GM21367 (cell line): ENCODE measurements around the gene VCL.
"Not testable (repeated sequence)": the region's sequence is repeated elsewhere in the genome, so short reads cannot be mapped to it uniquely, and the experiment has no call there.

Source experiments
- ATAC-seq: cut with Tn5 transposase; IDR thresholded peaks from one replicate; pipeline ENCODE4 v1.9.1; 2021; ENCODE audit not compliant: unreplicated experiment

The VCL gene

DNA sequence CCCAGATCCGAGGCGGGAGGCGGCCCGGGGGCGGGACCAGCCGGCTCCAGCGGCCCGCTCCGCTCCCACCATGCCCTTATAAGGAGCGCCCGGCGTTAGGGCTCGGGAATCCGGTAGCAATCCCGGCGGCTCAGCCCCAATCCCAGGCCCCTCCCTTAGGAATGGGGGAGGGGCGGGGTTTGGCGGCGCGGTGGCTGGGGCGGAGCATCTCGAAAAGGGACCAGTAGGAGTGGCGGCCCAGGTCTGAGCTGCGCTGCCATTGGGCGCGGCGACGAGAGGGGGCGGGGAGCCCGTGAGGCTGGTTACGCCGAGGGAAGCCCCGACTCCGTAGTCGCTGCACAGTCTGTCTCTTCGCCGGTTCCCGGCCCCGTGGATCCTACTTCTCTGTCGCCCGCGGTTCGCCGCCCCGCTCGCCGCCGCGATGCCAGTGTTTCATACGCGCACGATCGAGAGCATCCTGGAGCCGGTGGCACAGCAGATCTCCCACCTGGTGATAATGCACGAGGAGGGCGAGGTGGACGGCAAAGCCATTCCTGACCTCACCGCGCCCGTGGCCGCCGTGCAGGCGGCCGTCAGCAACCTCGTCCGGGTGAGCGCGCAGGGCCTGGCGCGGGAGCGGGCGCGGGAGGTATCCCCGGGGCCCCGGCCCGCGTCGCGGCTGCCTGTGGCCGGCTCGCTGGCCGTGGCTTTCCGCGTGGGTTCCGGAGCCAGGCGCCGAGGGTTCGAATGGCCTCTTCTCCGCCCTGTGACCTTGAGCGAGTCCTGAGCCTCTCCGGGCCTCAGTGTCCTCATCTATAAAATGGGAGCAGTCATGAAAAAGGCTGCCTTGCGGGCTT is at the start of gene VCL:
TSS of gene VCL (plus strand) at position 330 of the 836 bp plus-strand sequence. CDS start at position 422, 92 bp downstream.
- ATAC-seq, result peak; percentile 95

DNA sequence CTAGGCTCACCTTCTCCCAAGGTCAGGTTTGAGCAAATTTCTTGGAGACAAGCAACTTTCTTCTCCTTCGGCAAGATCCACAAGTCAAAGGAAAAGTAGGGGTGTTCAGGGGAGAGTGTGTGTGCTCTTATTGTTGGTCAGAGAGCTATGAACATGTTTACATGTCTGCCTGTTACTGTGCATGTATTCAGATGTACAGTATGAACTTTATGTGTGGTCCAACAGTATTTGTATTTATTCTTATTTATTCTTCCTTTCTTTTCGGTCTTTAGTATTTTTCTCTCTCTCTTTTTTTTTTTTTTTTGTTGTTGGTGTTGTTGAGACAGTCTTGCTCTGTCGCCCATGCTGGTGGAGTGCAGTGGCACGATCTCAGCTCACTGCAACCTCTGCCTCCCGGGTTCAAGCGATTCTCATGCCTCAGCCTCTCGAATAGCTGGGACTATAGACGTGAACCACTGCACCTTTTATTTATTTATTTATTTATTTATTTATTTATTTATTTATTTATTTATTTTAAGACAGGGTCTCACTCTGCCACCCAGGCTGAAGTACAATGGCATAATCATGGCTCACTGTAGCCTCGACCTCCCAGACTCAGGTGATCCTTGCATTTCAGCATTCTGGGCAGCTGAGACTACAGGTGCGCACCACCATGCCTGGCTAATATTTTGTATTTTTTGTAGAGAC is 48.8 kb upstream of the VCL start:
- ATAC-seq, result no peak

DNA sequence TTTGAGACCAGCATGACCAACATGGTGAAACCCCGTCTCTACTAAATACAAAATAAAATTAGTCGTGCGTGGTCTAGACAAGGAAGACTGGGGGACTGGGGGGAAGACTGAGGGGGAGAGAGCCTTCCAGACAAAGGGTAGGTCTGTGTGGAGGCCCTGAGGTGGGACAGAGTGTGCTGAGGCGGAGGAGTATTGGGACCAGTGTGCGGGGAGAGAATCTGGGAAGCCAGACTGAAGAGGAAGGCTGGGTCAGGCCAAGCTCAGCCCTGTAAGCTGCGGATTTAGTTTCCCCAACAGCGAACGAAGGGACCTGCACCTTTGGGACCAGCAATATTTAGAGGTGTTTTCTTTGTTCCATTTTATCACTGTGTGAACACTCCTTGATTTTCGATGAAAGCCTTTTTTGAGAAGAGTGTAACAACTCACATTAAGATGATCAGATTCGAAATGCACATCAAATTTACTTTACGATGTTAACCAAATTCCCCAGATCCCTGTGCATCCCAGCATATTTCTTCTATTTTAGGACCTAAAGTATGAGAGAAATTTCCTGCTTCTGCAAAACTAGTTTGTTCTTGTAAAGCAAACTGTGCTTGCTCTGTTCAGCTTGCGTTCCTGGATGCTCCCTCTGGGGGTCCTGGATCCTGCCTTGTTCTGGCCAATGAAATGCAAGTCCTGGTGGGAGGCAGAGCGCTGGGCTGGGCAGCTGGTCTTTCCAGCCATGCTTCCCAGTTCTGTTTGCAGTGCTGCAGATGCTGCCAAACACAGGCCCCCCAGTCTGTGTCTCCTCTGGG is 47.6 kb upstream of the VCL start:
- no peak for ATAC-seq

DNA sequence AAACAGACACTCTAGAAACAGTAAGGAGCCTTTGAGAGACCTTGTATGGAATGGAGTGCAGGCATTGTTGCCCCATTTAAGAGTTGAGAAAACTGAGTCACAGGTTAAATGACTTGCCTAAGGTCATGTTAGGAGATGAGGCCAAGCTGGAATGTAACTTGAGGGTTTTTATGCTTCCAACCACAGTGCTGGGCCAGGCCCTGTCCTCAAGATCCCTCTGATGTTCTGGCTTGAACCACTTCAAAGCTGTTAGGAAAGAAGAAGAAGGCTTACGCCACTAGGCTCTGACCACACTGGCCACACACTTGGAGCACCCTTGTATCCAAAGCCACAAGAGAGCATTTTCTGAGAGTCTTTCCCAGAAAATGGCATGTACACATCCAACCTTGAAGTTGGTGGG is 44.3 kb upstream of the VCL start:
- no peak for ATAC-seq

- ATAC-seq, result no peak
These were observed 43.2 kb upstream of the VCL start for GRCh38 chr10:73954737-73955136.

- no peak for ATAC-seq
These were observed 42.2 kb upstream of the VCL start for GRCh38 chr10:73955719-73956118.

DNA sequence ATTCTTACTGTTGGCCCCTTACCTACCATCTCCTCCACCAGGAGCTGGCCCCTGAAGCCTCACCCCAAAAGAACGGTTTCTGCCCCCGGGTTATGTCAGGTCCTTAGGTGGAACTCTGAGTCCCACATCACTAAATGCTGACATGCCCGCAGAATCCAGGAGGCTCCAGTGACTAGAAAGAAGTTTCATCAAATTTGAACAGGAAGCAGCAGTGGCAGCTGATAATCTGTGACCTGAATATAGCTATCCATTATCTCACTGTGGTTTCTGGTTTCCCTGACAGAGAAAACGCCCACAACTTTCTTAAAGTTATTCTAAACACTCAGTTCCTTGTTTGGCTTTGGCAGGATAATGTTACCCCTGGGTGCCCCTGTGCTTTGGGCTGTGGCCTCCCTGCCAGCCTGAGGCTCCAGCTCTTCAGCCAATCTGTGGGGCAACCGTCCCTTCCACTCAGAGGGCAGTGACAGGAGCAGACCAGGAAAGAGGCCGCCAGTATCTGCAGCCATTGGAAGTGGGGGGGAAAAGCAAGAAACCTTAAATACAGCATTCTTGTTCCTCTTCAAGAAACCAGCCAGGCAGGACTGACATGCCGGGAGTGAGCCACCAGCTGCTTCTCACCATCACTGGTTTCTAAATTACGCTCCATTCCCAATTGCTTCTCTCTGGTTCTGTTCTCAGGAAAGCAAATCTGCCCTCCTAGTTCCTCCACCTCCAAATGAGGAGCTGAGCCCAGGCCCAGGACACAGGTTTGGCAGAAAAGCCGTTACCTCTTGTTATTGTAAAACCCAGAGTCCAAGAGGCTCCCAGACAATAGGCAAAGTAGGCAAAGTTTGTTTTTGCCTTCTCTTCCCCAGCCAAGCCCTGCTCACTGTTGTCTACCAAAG is 41.2 kb upstream of the VCL start:
- peak; percentile 44 for ATAC-seq

DNA sequence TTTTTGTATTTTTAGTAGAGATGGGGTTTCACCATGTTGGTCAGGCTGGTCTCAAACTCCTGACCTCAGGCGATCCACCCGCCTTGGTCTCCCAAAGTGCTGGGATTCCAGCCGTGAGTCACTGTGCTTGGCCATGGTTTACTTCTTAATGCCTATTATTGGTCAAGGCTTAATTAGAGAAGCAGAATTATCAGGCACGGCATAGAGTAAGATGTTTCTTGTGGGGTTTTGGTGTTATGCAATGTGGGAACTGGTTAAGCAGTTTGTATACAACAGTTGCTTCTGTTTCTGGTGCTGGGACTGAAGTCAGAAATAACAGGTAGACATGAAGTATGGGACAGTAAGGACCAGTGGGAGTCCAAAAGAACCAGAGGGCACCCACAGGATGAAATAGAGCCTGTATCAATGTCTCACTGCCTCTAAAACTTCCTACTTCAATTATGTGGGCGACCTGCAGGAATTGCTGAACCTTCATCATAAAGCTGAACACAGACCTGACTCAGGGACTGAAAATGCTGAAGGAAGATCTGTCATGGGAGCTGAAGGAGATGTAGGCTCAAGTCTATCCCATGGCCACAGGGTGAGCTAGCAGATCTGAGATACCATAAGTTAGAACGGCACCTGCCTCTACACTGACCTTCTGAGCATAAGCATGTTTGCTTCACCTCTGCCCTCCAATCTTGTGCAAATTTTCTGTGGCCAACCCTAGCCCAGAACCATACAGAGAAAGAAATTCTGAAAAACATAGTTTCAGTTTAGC is 38.3 kb upstream of the VCL start:
- ATAC-seq, result no peak

GRCh38 chr10:73962386-73962785 is 35.5 kb upstream of the VCL start:
- no peak for ATAC-seq

- not testable (repeated sequence) for ATAC-seq
These were observed 34.4 kb upstream of the VCL start for GRCh38 chr10:73963533-73963932.

GRCh38 chr10:73964743-73965142 is 33.2 kb upstream of the VCL start:
- no peak for ATAC-seq

DNA sequence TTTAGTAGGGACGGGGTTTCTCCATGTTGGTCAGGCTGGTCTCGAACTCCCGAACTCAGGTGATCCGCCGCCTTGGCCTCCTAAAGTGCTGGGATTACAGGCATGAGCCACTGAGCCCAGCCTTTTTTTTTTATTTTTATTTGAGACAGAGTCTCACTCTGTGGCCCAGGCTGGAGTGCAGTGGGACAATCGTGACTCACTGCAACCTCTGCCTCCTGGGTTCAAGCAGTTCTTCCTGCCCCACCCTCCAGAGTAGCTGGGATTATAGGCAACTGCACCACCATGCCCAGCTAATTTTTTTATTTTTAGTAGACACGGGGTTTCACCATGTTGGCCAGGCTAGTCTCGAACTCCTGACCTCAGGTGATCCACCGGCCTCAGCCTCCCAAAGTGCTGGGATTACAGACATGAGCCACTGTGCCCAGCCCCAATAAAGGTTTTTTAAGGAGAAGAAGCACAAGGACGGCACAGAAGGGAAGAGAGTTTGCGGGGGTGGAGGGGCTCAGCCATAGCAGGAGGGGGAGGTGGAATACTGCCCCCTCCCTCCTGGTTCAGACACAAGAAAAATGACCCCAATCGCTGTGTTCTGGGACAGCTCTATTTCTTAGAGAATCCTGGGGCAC is 32.5 kb upstream of the VCL start:
- not testable (repeated sequence) for ATAC-seq

GRCh38 chr10:73965890-73966768 is 31.8 kb upstream of the VCL start:
- no peak for ATAC-seq

DNA sequence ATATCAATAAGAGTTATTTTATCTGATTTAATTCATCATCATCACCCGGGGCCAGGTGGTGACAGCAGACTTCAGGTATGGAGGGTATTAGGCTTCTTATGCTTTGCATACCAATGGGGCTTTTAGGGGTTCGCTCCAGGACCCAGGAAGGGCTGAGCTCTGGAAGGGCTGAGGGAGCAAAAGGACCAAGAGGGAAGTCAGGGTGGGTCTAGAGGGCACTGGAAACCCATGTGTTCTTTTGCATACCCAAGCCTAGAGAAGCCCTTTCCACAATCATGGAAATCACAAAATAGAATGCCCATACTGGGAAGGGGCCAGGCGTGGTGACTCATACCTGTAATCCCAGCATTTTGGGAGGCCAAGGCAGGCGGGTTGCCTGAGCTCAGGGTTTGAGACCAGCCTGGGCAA is 30.9 kb upstream of the VCL start:
- ATAC-seq, result no peak

- no peak for ATAC-seq
These were observed 30.4 kb upstream of the VCL start for GRCh38 chr10:73967544-73967943.

DNA sequence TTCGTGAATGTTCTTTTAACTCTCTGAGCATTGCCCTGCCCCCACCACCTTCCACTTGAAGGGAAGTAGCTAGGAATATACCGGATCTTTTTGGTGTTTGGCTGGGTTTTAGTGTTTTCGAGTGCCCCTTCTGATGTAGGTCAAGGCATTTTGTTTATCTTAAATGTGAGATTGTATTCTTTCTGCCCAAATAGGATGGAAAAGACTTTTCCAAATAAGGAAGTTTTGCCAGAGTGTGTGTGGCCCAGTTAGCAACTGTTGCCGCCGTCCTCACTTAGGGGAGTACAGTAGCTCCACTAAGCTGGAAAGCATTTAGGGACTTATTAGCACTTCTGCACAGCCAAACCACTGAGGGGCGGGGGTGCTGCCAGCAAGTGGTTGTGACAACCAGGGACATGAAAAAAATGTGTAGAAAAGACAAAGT is 29.8 kb upstream of the VCL start:
- no peak for ATAC-seq

GRCh38 chr10:73969224-73969841 is 28.6 kb upstream of the VCL start:
- no peak for ATAC-seq

GRCh38 chr10:73970845-73971244 is 27.1 kb upstream of the VCL start:
- ATAC-seq, result no peak
